ENCODE results near the gene ABHD5.

DNA sequence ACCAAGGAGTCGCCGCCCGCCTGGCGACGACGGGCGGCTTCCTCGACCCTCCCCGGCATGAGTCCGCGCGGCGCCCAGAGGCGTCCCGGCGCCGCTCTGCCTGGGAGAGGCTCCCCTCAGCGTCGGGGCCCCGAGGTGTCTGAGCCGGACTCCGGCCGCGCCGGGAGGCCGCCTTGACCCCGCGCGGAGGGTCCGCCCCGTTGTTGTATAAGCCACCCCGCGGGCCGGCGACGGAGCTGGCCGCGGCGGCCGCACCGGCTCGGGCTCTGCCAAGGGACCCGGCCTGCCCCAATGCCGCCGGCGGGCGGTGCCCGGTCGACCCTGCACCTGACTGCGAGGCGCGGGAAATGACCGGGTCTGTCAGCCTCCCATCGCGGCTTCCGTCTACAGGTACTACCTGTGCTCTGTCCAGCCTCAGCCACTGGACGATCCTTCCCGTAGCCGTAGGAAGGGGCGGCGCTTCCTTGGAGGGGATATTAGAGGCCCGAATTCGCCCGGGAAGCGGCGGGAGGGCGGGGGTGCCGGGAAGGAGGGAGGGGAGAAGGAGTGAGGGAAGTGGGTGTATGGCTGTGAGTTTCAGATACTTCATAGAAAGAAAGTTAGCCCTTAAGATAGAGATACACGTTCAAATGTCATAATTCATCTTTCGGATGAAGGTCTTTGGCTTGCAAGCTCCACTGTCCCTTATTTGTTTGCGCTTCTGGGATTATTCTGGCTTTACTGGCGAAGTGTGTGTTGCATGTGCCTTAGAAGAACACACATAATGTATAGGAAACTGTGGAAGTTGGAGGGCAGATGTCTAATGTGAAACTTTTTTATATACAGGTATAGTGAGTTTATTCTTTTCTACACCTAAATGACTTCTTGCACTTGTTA is 620 bp downstream of the ABHD5 start:
- TF ChIP-seq EZH2phosphoT487 (IDR thresholded peaks at IDR 0.05; ENCODE audit: insufficient read depth, low read depth) (no peak), EZH2 (IDR thresholded peaks at IDR 0.05; ENCODE audit: insufficient read depth, poor library complexity, severe bottlenecking) (no peak)

Data from GM23248 (cell line).